Glutamatergic neuron (in vitro differentiated cells): Measurements from ENCODE around the gene SVBP. TPM values are rescaled to one million over a fixed set of nuclear protein-coding genes. Genes with fewer than 3 reads are reported as not detected.

Source experiments
- DNase-seq: peaks from one replicate; pipeline ENCODE4 v3.0.0; 2022
- H3K27ac Mint-ChIP-seq: one replicate; pipeline ENCODE4 v1.8.0; 2020; ENCODE audit warnings: mild to moderate bottlenecking, mixed read lengths, inconsistent platforms; ENCODE audit not compliant: unreplicated experiment
- H3K27me3 Mint-ChIP-seq: one replicate; pipeline ENCODE4 v1.8.0; 2020; ENCODE audit warnings: mild to moderate bottlenecking, moderate library complexity, mixed read lengths, inconsistent platforms; ENCODE audit not compliant: unreplicated experiment
- H3K36me3 Mint-ChIP-seq: one replicate; pipeline ENCODE4 v1.8.0; 2020; ENCODE audit warnings: mild to moderate bottlenecking, mixed read lengths, inconsistent platforms; ENCODE audit not compliant: unreplicated experiment
- H3K4me1 Mint-ChIP-seq: one replicate; pipeline ENCODE4 v1.8.0; 2020; ENCODE audit warnings: mild to moderate bottlenecking, low read depth, mixed read lengths, inconsistent platforms; ENCODE audit not compliant: unreplicated experiment
- H3K4me3 Mint-ChIP-seq: one replicate; pipeline ENCODE4 v1.8.0; 2020; ENCODE audit warnings: mild to moderate bottlenecking, mixed read lengths, inconsistent platforms; ENCODE audit not compliant: unreplicated experiment
- H3K9me3 Mint-ChIP-seq: one replicate; pipeline ENCODE4 v1.8.0; 2020; ENCODE audit warnings: mild to moderate bottlenecking, moderate library complexity, mixed read lengths, inconsistent platforms; ENCODE audit not compliant: unreplicated experiment
- CTCF ChIP-seq: fragments of 200-600 bp; sonication (generic); IDR thresholded peaks from one replicate; pipeline ENCODE4 v1.5.0; 2021; ENCODE audit not compliant: partially characterized antibody, unreplicated experiment
- total RNA-seq: library from RNA; stranded (reverse); fragmentation: NEBNext Ultra II Directional; extraction: Animal tissue kit (Norgen Biotek cat#: 25700); gene quantifications from one replicate; pipeline ENCODE4 v1.2.1, GENCODE V29; 2021; ENCODE audit not compliant: unreplicated experiment

Gene SVBP
- total RNA-seq, 1 donor from 2014 or later, result 100 TPM

GRCh38 chr1:42838482-42839190, 21.4 kb upstream of the SVBP start:
- H3K27ac Mint-ChIP-seq, result no peak overlapping the region
- no peak for DNase-seq
- H3K4me1 Mint-ChIP-seq, result no peaks in the 10 kb centered on the region
- H3K9me3 Mint-ChIP-seq, result no peaks in the 10 kb centered on the region
- no peaks in the 10 kb centered on the region for H3K36me3 Mint-ChIP-seq
- no peaks in the 10 kb centered on the region for H3K27me3 Mint-ChIP-seq
- H3K4me3 Mint-ChIP-seq, result no peak overlapping the region
- no peak for TF ChIP-seq CTCF

GRCh38 chr1:42837709-42838108, 20.5 kb upstream of the SVBP start:
- H3K4me1 Mint-ChIP-seq, result no peaks in the 10 kb centered on the region
- no peaks in the 10 kb centered on the region for H3K27me3 Mint-ChIP-seq
- H3K27ac Mint-ChIP-seq, result no peak overlapping the region
- H3K9me3 Mint-ChIP-seq, result no peaks in the 10 kb centered on the region
- no peaks in the 10 kb centered on the region for H3K36me3 Mint-ChIP-seq
- TF ChIP-seq CTCF, result no peak
- H3K4me3 Mint-ChIP-seq, result no peak overlapping the region
- no peak for DNase-seq

- no peaks in the 10 kb centered on the region for H3K27me3 Mint-ChIP-seq
- H3K4me1 Mint-ChIP-seq, result no peaks in the 10 kb centered on the region
- H3K27ac Mint-ChIP-seq, result no peak overlapping the region
- H3K4me3 Mint-ChIP-seq, result no peak overlapping the region
- TF ChIP-seq CTCF, result no peak
- no peaks in the 10 kb centered on the region for H3K36me3 Mint-ChIP-seq
- DNase-seq, result no peak
- no peaks in the 10 kb centered on the region for H3K9me3 Mint-ChIP-seq
Measured at GRCh38 chr1:42835422-42835821, 18.2 kb upstream of the SVBP start.

GRCh38 chr1:42834803-42835202, 17.6 kb upstream of the SVBP start:
- H3K27ac Mint-ChIP-seq, result no peak overlapping the region
- H3K9me3 Mint-ChIP-seq, result no peaks in the 10 kb centered on the region
- no peak for TF ChIP-seq CTCF
- no peak overlapping the region for H3K4me3 Mint-ChIP-seq
- no peaks in the 10 kb centered on the region for H3K27me3 Mint-ChIP-seq
- no peak for DNase-seq
- H3K4me1 Mint-ChIP-seq, result no peaks in the 10 kb centered on the region
- H3K36me3 Mint-ChIP-seq, result no peaks in the 10 kb centered on the region

- Mint-ChIP-seq H3K9me3 (no peaks in the 10 kb centered on the region), H3K27ac (no peak overlapping the region), H3K36me3 (no peaks in the 10 kb centered on the region), H3K27me3 (no peaks in the 10 kb centered on the region), H3K4me3 (no peak overlapping the region), H3K4me1 (no peaks in the 10 kb centered on the region)
- no peak for TF ChIP-seq CTCF
- no peak for DNase-seq
Measured at GRCh38 chr1:42833981-42834380, 16.8 kb upstream of the SVBP start.
